HFFc6 (cell line): ENCODE data around the gene EML6. TPM values are rescaled to one million over a fixed set of nuclear protein-coding genes. Genes with fewer than 3 reads are reported as not detected.

Source experiments
- DNase-seq: peaks from one replicate; pipeline ENCODE4 v3.0.0-alpha.2; 2018
- H3K27ac Mint-ChIP-seq: 2 replicates; pipeline ENCODE4 v1.8.0; 2020; ENCODE audit warnings: mild to moderate bottlenecking, mixed read lengths
- H3K27me3 Mint-ChIP-seq: 2 replicates; pipeline ENCODE4 v1.8.0; 2021; ENCODE audit warnings: mild to moderate bottlenecking, moderate library complexity, mixed read lengths; ENCODE audit not compliant: insufficient read depth
- H3K36me3 Mint-ChIP-seq: 2 replicates; pipeline ENCODE4 v1.8.0; 2021; ENCODE audit warnings: low read depth, mixed read lengths
- H3K4me1 Mint-ChIP-seq: 2 replicates; pipeline ENCODE4 v1.8.0; 2020; ENCODE audit warnings: low read depth, mixed read lengths
- H3K4me3 Mint-ChIP-seq: 2 replicates; pipeline ENCODE4 v1.8.0; 2020; ENCODE audit warnings: mild to moderate bottlenecking, moderate library complexity, mixed read lengths
- H3K9me3 Mint-ChIP-seq: 2 replicates; pipeline ENCODE4 v1.8.0; 2020; ENCODE audit warnings: mild to moderate bottlenecking, mixed read lengths
- CTCF ChIP-seq: fragments of 200-600 bp; sonication (generic); IDR thresholded peaks from 2 replicates; pipeline ENCODE4 v1.5.0; 2021; ENCODE audit warnings: antibody characterized with exemption, mild to moderate bottlenecking
- total RNA-seq, 6 experiments: library from RNA; stranded (reverse); fragmentation: NEBNext Ultra II Directional; extraction: Animal tissue kit (Norgen Biotek cat#: 25700); gene quantifications; 2 replicates in 1 of 6; 3 replicates in 5 of 6; pipeline ENCODE4 v1.2.3, GENCODE V29; 2021

Gene EML6
- total RNA-seq, 6 experiments from 2014 or later = 0.05 to 0.37 (median 0.25) TPM

GRCh38 chr2:54914637-54915036 lies 191.2 kb downstream of the EML6 start:
- TF ChIP-seq CTCF = no peak
- 0 out of 2 replicates have a peak, but pooled peaks cover 5% of the 10 kb centered on the region for H3K36me3 Mint-ChIP-seq
- no peak for DNase-seq
- no peaks in the 10 kb centered on the region for H3K27me3 Mint-ChIP-seq
- peaks cover 36% of the 10 kb centered on the region for H3K4me1 Mint-ChIP-seq
- H3K9me3 Mint-ChIP-seq = no peaks in the 10 kb centered on the region
- H3K4me3 Mint-ChIP-seq = no peak overlapping the region
- no peak overlapping the region for H3K27ac Mint-ChIP-seq

- peaks cover 2% of the 10 kb centered on the region for H3K9me3 Mint-ChIP-seq
- H3K4me1 Mint-ChIP-seq = peaks cover 32% of the 10 kb centered on the region
- H3K27me3 Mint-ChIP-seq = no peaks in the 10 kb centered on the region
- TF ChIP-seq CTCF = no peak
- no peak for DNase-seq
- no peak overlapping the region for H3K4me3 Mint-ChIP-seq
- no peak overlapping the region for H3K27ac Mint-ChIP-seq
- peaks cover 8% of the 10 kb centered on the region for H3K36me3 Mint-ChIP-seq
Observed at GRCh38 chr2:54915101-54915500, 191.6 kb downstream of the EML6 start.

- no peak for TF ChIP-seq CTCF
- Mint-ChIP-seq H3K9me3 (peaks cover 17% of the 10 kb centered on the region), H3K27me3 (peaks cover 7% of the 10 kb centered on the region; the same call in 1 of the 2 replicates), H3K4me1 (peaks cover 28% of the 10 kb centered on the region), H3K36me3 (peaks cover 21% of the 10 kb centered on the region), H3K27ac (no peak overlapping the region), H3K4me3 (no peak overlapping the region)
- DNase-seq = no peak
Observed at GRCh38 chr2:54916637-54917036, 193.2 kb downstream of the EML6 start.

GRCh38 chr2:54918647-54919280 lies 195.3 kb downstream of the EML6 start:
- H3K36me3 Mint-ChIP-seq = peaks cover 20% of the 10 kb centered on the region
- no peak for TF ChIP-seq CTCF
- no peak overlapping the region for H3K4me3 Mint-ChIP-seq
- no peak overlapping the region for H3K27ac Mint-ChIP-seq
- H3K27me3 Mint-ChIP-seq = peaks cover 10% of the 10 kb centered on the region; the same call in 1 of the 2 replicates
- peaks cover 17% of the 10 kb centered on the region for H3K4me1 Mint-ChIP-seq
- peaks cover 17% of the 10 kb centered on the region for H3K9me3 Mint-ChIP-seq
- no peak for DNase-seq

GRCh38 chr2:54920660-54921059 lies 197.2 kb downstream of the EML6 start:
- Mint-ChIP-seq H3K36me3 (peaks cover 20% of the 10 kb centered on the region), H3K4me1 (peaks cover 8% of the 10 kb centered on the region), H3K9me3 (peaks cover 17% of the 10 kb centered on the region), H3K4me3 (no peak overlapping the region), H3K27me3 (peaks cover 12% of the 10 kb centered on the region; the same call in 1 of the 2 replicates), H3K27ac (no peak overlapping the region)
- DNase-seq = no peak
- no peak for TF ChIP-seq CTCF
